ENCODE data around the gene CLEC4E.
"Not testable (repeated sequence)": the region's sequence is repeated elsewhere in the genome, so short reads cannot be mapped to it uniquely, and the experiment has no call there.

Gene CLEC4E

DNA sequence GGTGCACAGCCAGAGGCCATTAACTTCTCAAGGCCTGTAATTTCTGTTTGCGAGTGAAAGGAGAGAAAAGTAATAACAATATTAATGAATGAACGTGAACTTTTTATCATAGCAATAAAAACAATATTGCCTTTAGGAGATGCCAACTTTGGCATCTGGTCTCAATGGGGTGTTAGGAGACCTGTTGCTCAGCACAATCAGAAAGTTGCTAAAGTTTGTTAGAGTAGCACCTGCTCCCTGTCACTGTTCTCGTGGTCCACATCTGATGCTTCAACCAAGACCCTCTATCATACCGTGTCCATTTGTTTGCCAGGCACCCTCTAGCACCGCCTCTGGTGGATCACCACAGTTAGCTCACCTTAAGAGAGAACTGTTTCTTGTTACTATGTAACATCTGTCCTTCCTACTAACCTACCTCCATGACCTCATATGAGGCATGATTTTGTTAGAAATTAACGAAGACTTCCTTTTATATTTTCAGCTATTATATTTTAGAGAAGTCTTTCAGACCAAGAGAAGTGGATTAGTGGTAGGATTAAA, 12.5 kb upstream of the CLEC4E start:
- TF ChIP-seq, protein P1, sequence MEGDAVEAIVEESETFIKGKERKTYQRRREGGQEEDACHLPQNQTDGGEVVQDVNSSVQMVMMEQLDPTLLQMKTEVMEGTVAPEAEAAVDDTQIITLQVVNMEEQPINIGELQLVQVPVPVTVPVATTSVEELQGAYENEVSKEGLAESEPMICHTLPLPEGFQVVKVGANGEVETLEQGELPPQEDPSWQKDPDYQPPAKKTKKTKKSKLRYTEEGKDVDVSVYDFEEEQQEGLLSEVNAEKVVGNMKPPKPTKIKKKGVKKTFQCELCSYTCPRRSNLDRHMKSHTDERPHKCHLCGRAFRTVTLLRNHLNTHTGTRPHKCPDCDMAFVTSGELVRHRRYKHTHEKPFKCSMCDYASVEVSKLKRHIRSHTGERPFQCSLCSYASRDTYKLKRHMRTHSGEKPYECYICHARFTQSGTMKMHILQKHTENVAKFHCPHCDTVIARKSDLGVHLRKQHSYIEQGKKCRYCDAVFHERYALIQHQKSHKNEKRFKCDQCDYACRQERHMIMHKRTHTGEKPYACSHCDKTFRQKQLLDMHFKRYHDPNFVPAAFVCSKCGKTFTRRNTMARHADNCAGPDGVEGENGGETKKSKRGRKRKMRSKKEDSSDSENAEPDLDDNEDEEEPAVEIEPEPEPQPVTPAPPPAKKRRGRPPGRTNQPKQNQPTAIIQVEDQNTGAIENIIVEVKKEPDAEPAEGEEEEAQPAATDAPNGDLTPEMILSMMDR (IDR thresholded peaks at IDR 0.05): peak; percentile 25; the same call in 1 of the 2 replicates
- TF ChIP-seq ZFX (IDR thresholded peaks at IDR 0.05; ENCODE audit: borderline replicate concordance): no peak
- no peak overlapping the region for H3K27ac ChIP-seq

DNA sequence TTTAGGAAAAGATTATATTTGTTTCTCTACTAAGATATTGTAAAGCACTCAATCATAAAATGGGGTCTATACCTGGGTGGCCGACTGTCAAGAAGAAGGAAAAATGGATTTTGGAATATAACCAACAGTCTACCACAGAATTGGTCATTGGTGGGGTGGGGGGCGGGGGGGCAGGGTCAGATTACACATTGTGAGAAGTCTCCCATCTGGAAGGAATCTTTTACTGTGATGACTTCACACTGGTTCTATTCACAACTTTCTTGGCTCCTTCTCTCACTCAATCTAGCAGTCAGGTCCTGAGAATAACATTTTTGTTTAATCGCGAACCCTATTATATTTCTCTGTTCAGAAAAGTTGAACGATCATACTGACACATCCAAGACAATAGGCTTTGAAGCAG, 8.7 kb upstream of the CLEC4E start:
- no peak overlapping the region for H3K27ac ChIP-seq
- TF ChIP-seq, protein P1 (IDR thresholded peaks at IDR 0.05): no peak
- TF ChIP-seq ZFX (IDR thresholded peaks at IDR 0.05; ENCODE audit: borderline replicate concordance): no peak

DNA sequence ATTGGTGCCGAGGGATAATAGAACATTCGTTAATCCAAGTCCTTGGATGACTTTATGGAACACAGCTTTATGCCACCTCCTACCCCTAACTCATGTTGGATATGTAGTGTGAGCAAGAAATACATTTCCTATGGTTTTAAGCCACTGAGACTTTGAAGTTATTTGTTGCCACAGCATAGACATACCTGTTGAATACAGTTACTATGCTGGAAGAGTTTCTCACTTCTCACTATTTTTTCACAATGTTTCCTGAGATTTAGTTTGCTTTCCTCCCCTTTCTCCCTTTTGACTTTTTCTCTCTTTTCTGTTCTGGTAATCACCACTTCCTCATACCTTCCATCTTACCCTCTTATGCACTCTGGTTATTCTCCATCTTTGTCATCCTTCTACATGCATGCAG, 7.5 kb upstream of the CLEC4E start:
- H3K27ac ChIP-seq: no peak overlapping the region
- TF ChIP-seq, protein P1 (IDR thresholded peaks at IDR 0.05): no peak

DNA sequence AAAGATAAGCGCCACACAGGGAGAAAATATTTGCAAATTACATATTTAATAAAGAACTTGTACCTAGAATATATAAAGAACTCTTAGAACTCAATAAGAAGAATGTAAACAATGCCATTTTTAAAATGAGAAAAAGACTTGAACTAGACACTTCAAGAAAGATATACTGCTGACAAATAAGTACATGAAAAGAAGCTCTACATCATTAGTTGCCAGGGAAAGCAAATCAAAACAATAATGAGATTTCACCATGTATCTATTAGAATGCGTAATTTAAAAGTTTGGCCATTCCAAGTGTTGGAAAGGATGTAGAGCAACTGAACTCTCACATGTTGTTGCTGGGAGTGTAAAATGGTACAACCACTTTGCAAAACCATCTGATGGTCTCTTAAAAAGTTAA, 6.9 kb upstream of the CLEC4E start:
- no peak for TF ChIP-seq ZFX (IDR thresholded peaks at IDR 0.05; ENCODE audit: borderline replicate concordance)
- H3K27ac ChIP-seq: no peak overlapping the region

DNA sequence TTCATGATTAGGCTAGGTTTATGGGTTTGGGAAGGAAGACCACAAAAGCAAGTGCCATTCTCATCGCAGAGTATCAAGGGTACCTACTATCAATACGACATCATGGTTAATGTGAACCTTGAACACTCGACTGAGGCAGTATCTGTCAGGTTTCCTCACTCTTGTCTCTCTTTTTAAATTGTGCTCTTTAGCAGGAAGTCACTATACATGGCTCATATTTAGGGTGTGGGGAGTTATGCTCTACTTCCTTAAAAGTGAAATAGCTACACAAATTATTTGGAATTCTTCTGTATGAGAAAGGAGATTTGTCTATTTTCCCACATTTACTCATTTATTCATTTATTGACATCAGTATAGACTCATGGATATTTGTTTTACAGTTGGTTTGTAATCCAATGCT, 5.9 kb upstream of the CLEC4E start:
- H3K27ac ChIP-seq: no peak overlapping the region
- TF ChIP-seq, protein P1 (IDR thresholded peaks at IDR 0.05): no peak
- TF ChIP-seq ZFX (IDR thresholded peaks at IDR 0.05; ENCODE audit: borderline replicate concordance): no peak

DNA sequence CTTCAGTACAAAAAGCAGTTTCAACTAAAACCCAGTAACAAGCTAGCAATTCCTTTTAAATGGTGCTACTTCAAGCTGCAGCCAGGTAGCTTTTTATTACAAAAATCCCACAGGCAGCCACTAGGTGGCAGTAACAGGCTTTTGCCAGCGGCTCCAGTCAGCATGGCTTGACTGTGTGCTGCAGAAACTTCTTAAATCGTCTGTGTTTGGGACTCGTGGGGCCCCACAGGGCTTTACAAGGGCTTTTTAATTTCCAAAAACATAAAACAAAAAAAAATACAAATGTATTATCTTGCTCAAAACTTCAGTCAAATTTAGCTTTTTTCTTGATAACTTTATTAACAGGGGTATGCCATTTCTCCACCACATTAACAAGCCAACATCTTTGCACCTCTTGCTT, 3.6 kb upstream of the CLEC4E start:
- TF ChIP-seq, protein P1 (IDR thresholded peaks at IDR 0.05): peak; percentile 100
- no peak for TF ChIP-seq ZFX (IDR thresholded peaks at IDR 0.05; ENCODE audit: borderline replicate concordance)
- no peak overlapping the region for H3K27ac ChIP-seq

DNA sequence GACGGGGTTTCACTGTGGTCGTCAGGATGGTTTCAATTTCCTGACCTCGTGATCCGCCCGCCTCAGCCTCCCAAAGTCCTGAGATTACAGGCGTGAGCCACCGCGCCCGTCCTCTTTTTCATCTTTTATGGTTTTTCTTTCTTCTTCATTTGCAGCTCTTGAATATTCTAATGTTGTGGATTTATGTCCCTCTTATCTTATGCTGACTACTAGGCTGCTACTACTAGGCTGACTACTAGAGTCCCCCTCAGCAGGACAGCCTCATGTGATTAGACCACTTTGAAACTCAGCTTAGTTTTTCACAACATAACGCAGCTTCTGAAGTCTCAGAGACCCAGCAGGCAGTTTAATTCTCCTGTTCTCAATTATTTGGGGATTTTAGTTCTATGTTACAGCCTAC, 857 bp upstream of the CLEC4E start:
- H3K27ac ChIP-seq: no peak overlapping the region
- no peak for TF ChIP-seq ZFX (IDR thresholded peaks at IDR 0.05; ENCODE audit: borderline replicate concordance)
- TF ChIP-seq, protein P1 (IDR thresholded peaks at IDR 0.05): no peak

DNA sequence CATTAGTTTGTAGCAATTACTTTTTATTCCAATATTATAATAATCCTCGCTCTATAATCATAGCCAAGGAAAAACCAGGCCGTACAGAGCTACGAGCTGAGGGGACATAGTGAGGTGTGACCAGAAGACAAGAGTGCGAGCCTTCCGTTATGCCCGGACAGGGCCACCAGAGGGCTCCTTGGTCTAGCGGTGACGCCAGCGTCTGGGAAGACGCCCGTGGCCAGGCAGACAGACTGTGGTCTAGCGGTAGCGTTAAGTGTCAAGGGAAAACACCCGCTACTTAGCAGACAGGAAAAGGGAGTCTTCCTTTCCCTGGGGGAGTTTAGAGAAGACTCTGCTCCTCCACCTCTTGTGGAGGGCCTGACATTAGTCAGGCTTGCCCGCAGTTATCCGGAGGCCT, 2.9 kb downstream of the CLEC4E start:
- TF ChIP-seq, protein P1 (IDR thresholded peaks at IDR 0.05): peak; percentile 80

More for the DNA sequence above, 2.9 kb downstream of the CLEC4E start:
- H3K27ac ChIP-seq: not testable (repeated sequence)

All from 22Rv1 (cell line).